Fibroblast of the aortic adventitia (primary cell): ENCODE data around the gene TSR3. TPM values are rescaled to one million over a fixed set of nuclear protein-coding genes. Genes with fewer than 3 reads are reported as not detected.

Experiments
- DNase-seq: peaks from one replicate; pipeline ENCODE4 v3.0.0-alpha.2; 2010; ENCODE audit warnings: low read depth
- H3K4me3 ChIP-seq: 2 replicates; pipeline ENCODE4 v1.5.1; 2011; ENCODE audit warnings: low read depth, mild to moderate bottlenecking, control low read depth, low read length, moderate library complexity
- CTCF ChIP-seq: IDR thresholded peaks from 2 replicates; pipeline ENCODE4 v1.5.1; 2011; ENCODE audit warnings: mild to moderate bottlenecking, low read length, control low read depth, inconsistent platforms; ENCODE audit not compliant: insufficient read depth
- total RNA-seq: library from RNA; depleted of rRNA; stranded (reverse); fragments of >200 nt; gene quantifications from 2 replicates; pipeline ENCODE4 v1.2.3, GENCODE V29; 2012; ENCODE audit warnings: low replicate concordance

TSR3 gene
- total RNA-seq, 1 donor: 49.3 TPM

DNA sequence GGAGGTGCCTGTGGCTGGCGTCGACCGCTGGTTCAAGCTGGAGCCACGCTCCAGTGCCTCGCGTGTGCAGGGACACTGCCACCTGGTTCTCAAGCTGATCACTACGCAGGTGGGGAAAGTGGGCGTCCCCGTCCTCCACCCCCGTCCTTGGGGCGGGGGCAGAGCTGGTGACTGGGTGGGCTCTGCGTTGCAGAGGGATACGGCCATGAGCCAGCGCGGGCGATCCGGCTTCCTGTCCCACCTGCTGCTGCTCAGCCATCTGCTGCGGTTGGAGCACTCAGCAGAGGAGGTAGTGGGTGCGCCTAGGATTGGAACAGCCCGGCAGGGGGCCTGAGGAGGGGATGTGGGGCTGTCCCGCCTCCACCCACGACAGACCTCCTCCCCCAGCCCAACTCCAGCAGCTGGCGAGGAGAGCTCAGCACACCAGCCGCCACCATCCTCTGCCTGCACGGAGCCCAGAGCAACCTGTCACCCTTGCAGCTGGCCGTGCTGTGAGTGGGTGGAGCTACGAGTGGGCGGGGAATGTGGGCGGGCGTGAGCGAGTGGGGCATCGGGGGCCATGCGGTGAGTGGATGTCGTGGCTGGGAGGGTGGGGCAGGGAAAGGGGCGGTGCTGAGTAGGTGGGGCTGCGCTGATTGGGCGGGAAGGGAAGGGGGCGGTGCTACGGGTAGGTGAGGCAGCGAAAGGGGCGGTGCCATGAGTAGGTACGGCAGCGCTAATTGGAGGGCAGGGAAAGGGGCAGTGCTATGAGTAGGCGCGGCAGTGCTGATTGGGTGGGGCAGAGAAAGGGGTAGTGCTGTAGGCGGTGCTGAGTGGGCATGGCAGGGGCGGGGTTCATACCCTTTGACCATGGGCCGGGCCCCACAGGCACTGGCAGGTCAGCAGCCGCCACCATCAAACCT is 8.9 kb downstream of the TSR3 start:
- no peak for TF ChIP-seq CTCF
- H3K4me3 ChIP-seq: no peak overlapping the region
- DNase-seq: peak; percentile 66

- DNase-seq: no peak
These were observed 9.9 kb downstream of the TSR3 start for GRCh38 chr16:1341495-1342420.

GRCh38 chr16:1340730-1341494 is 10.8 kb downstream of the TSR3 start:
- no peak for DNase-seq
- TF ChIP-seq CTCF: no peak
- H3K4me3 ChIP-seq: no peak overlapping the region

More at GRCh38 chr16:1341495-1342420, 9.9 kb downstream of the TSR3 start:
- no peak for TF ChIP-seq CTCF
- H3K4me3 ChIP-seq: no peak overlapping the region

DNA sequence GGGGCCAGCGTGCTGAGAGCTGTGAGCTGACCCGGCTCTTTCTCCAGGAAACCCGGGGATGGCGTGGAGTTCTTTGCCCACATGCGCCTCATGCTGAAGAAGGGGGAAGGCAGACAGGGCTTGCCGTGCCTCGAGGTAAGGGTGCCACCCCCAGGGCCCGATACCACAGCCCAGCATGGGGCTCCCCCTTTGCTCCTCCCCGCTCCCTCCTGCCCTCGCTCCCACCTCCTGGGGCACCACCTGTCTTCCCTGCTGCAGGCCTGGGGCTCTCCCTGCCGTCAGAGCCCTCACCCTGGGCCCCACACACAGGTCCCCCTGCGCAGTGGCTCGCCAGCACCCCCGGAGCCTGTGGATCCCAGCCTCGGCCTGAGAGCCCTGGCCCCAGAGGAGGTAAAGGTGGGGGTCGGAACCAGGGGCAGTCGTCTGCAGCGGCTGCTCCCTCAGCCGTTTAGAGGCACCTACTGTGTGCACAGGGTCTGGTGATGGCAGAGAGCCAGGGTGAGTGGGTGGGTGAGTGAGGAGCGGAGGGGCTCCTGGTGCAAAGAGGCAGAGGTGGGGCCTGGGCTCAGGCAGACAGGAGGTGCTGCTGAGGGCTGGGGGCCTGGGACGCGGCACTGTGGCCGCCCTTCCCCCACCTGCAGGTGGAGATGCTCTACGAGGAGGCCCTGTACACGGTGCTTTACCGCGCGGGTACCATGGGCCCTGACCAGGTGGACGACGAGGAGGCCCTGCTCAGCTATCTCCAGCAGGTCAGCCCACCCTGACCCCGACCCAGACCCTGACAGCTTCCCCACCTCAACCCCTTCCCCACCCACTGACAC is 12.6 kb downstream of the TSR3 start:
- DNase-seq: no peak
- no peak overlapping the region for H3K4me3 ChIP-seq
- TF ChIP-seq CTCF: no peak

DNA sequence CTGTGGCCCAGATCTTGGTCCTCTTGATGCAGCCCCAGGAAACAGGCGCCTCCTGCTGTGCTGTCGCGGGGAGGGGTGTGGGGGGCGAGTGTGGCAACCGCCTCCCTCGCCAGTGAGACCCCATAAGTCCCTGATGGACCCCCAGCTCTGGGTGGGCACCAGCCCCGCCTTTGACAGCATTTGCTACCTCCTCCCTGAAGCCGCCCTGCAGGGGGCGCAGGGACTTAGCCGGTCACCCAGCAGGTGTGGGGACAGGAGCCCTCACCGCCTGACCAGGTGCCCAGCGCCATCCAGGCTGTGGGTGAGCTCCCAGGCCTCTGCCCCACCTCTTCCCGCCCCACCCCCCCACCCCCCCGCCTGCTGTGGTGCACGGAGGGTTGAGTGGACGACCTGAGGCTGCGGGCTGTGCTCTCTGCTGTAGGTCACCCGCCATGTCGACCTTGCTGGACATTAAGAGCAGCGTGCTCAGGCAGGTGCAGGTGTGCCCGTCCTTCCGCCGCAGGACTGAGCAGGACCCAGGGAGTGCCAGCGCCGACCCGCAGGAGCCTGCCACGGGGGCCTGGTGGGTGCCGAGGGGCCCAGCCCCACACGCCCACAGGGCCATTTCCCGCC is 13.5 kb downstream of the TSR3 start:
- DNase-seq: no peak
- peak; percentile 7 for TF ChIP-seq CTCF
- H3K4me3 ChIP-seq: no peak overlapping the region
